Measurements from ENCODE around the gene KLHL18.
A peak's percentile ranks its signal among the peaks of the same experiment; 100 is the strongest.
"Not testable (repeated sequence)": the region's sequence is repeated elsewhere in the genome, so short reads cannot be mapped to it uniquely, and the experiment has no call there.

KLHL18 gene

GRCh38 chr3:47315069-47315647 is 32.4 kb downstream of the KLHL18 start:
- peak; percentile 90 for DNase-seq

- not testable (repeated sequence) for DNase-seq
Observed at GRCh38 chr3:47316151-47316550, 33.4 kb downstream of the KLHL18 start.

GRCh38 chr3:47318916-47319315 is 36.2 kb downstream of the KLHL18 start:
- no peak for DNase-seq

GRCh38 chr3:47319956-47320355 is 37.2 kb downstream of the KLHL18 start:
- DNase-seq = no peak

GRCh38 chr3:47323431-47324277 is 40.9 kb downstream of the KLHL18 start:
- no peak for DNase-seq

- peak; percentile 88 for DNase-seq
Observed at GRCh38 chr3:47324278-47324865, 41.6 kb downstream of the KLHL18 start.

GRCh38 chr3:47333907-47334306 is 51.2 kb downstream of the KLHL18 start:
- no peak for DNase-seq

GRCh38 chr3:47337656-47338055 is 54.9 kb downstream of the KLHL18 start:
- no peak for DNase-seq

GRCh38 chr3:47339951-47340350 is 57.2 kb downstream of the KLHL18 start:
- DNase-seq = no peak

GRCh38 chr3:47340866-47341265 is 58.1 kb downstream of the KLHL18 start:
- DNase-seq = no peak

GRCh38 chr3:47342151-47342550 is 59.4 kb downstream of the KLHL18 start:
- DNase-seq = no peak

GRCh38 chr3:47342812-47343211 is 60.1 kb downstream of the KLHL18 start:
- no peak for DNase-seq

GRCh38 chr3:47343471-47343971 is 60.8 kb downstream of the KLHL18 start:
- DNase-seq = no peak

- no peak for DNase-seq
Observed at GRCh38 chr3:47344971-47345370, 62.2 kb downstream of the KLHL18 start.

- DNase-seq = peak; percentile 96
Observed at GRCh38 chr3:47347217-47347801, 64.6 kb downstream of the KLHL18 start.

GRCh38 chr3:47348411-47349154 is 65.8 kb downstream of the KLHL18 start:
- peak; percentile 20 for DNase-seq

- DNase-seq = no peak
Observed at GRCh38 chr3:47355010-47355409, 72.3 kb downstream of the KLHL18 start.

- no peak for DNase-seq
Observed at GRCh38 chr3:47356201-47356600, 73.5 kb downstream of the KLHL18 start.

GRCh38 chr3:47359323-47359722 is 76.6 kb downstream of the KLHL18 start:
- no peak for DNase-seq

GRCh38 chr3:47360110-47360517 is 77.4 kb downstream of the KLHL18 start:
- DNase-seq = not testable (repeated sequence)

- no peak for DNase-seq
Observed at GRCh38 chr3:47362701-47363100, 80.0 kb downstream of the KLHL18 start.

Measured in OCI-M1 (cell line).